Airway epithelial cell (primary cell): ENCODE measurements around the gene PLXNA2. TPM values are rescaled to one million over a fixed set of nuclear protein-coding genes. Genes with fewer than 3 reads are reported as not detected.

Experiments
- total RNA-seq: library from RNA; depleted of rRNA; stranded (reverse); fragments of >200 nt; gene quantifications from 2 replicates; pipeline ENCODE4 v1.2.3, GENCODE V29; 2015

PLXNA2 gene
- total RNA-seq = 17.6 and 23.6 TPM in 2 replicates

GRCh38 chr1:208243967-208244916, at the start of gene PLXNA2:
Gene PLXNA2, minus strand, starts transcription at chr1:208244384. Its CDS starts 26,462 bp downstream, at chr1:208217922.

